RWPE2 (cell line): ENCODE data around the gene HAUS3.
A peak's percentile ranks its signal among the peaks of the same experiment; 100 is the strongest.

Source experiments
- ATAC-seq: fragments of 200-7000 bp; cut with Tn5 transposase; 3 replicates; pipeline ENCODE4 v1.9.1; 2021; ENCODE audit warnings: low read depth
- DNase-seq: peaks from one replicate; pipeline ENCODE4 v3.0.0-alpha.2; 2020; ENCODE audit warnings: low spot score
- H3K27ac ChIP-seq: fragments of 450-650 bp; 2 replicates; pipeline ENCODE4 v1.5.1; 2017; ENCODE audit warnings: mild to moderate bottlenecking; ENCODE audit not compliant: poor library complexity, severe bottlenecking
- H3K27me3 ChIP-seq: fragments of 250-450 bp; sonication (Bioruptor Pico); 2 replicates; pipeline ENCODE4 v1.5.1; 2021; ENCODE audit warnings: mild to moderate bottlenecking, moderate library complexity; ENCODE audit not compliant: insufficient read depth, poor library complexity, severe bottlenecking
- H3K36me3 ChIP-seq: fragments of 250-450 bp; sonication (Bioruptor Pico); 2 replicates; pipeline ENCODE4 v1.5.1; 2020; ENCODE audit warnings: low read depth, mild to moderate bottlenecking, moderate library complexity
- H3K4me1 ChIP-seq: fragments of 250-450 bp; sonication (Bioruptor Pico); 2 replicates; pipeline ENCODE4 v1.5.1; 2021; ENCODE audit warnings: mild to moderate bottlenecking, moderate library complexity; ENCODE audit not compliant: insufficient read depth, poor library complexity, severe bottlenecking
- H3K4me3 ChIP-seq: fragments of 250-450 bp; sonication (Bioruptor Pico); 2 replicates; pipeline ENCODE4 v1.5.1; 2021; ENCODE audit warnings: mild to moderate bottlenecking, moderate library complexity; ENCODE audit not compliant: severe bottlenecking
- H3K9me3 ChIP-seq: fragments of 250-450 bp; sonication (Bioruptor Pico); 2 replicates; pipeline ENCODE4 v1.5.1; 2021; ENCODE audit warnings: mild to moderate bottlenecking, moderate library complexity; ENCODE audit not compliant: severe bottlenecking
- TF ChIP-seq, protein P1 (sequence below): fragments of 450-650 bp; IDR thresholded peaks from one replicate; pipeline ENCODE4 v1.5.1; 2017; ENCODE audit warnings: mild to moderate bottlenecking, moderate library complexity; ENCODE audit not compliant: poor library complexity, severe bottlenecking

HAUS3 gene, protein sequence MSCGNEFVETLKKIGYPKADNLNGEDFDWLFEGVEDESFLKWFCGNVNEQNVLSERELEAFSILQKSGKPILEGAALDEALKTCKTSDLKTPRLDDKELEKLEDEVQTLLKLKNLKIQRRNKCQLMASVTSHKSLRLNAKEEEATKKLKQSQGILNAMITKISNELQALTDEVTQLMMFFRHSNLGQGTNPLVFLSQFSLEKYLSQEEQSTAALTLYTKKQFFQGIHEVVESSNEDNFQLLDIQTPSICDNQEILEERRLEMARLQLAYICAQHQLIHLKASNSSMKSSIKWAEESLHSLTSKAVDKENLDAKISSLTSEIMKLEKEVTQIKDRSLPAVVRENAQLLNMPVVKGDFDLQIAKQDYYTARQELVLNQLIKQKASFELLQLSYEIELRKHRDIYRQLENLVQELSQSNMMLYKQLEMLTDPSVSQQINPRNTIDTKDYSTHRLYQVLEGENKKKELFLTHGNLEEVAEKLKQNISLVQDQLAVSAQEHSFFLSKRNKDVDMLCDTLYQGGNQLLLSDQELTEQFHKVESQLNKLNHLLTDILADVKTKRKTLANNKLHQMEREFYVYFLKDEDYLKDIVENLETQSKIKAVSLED

DNA sequence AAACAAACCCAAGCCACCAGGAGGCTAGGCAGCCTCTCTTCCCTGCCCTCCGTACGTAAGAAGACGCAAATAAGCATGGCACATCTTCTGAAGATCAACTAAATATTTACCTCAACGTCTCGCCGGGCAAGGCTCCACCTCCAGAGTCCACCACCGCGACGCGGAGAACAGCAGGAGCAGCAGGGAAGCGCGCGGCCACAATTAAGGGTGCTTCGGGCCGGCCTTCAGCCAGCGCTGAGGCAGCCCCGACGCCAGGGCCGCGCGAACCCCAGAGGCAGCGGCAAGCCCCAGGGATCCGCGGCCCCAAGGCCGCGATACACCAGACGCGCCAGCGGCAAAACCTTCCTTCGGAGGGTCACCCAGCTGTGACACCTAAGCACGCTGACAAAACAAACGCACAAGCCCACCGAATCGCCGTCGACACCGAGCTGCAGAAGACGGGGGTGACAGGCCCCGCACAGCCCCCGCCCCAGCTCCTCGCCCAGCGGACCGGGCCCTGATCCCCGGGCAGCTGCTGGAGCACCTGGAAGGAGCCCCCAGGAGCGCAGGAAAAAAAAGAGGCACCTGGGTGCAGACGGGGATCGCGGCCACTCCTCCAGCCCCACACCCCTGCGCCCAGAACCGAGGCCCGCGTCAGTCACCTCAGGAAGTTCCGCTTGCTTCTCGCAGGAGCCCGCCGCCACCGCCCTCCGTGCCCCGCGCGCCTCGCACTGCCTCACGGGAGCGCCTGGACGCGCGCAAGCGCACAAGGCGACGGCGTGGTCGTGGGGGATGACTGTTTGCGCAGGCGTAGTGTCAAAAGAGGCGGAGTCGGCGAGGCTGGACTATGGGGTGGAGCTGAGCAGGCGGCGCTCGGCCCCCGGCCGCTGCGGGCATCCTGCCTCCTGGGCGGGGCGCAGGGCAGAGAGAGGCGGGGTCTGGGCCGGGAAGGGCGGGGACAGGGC, at the start of gene HAUS3, which contains the start of gene POLN:
HAUS3 (minus strand) TSS at position 712 of the 944 bp plus-strand sequence. CDS start 1,175 bp downstream, outside the sequence.
POLN (minus strand) TSS at position 712 of the 944 bp plus-strand sequence. CDS start 12,890 bp downstream, outside the sequence.
- TF ChIP-seq, protein P1, sequence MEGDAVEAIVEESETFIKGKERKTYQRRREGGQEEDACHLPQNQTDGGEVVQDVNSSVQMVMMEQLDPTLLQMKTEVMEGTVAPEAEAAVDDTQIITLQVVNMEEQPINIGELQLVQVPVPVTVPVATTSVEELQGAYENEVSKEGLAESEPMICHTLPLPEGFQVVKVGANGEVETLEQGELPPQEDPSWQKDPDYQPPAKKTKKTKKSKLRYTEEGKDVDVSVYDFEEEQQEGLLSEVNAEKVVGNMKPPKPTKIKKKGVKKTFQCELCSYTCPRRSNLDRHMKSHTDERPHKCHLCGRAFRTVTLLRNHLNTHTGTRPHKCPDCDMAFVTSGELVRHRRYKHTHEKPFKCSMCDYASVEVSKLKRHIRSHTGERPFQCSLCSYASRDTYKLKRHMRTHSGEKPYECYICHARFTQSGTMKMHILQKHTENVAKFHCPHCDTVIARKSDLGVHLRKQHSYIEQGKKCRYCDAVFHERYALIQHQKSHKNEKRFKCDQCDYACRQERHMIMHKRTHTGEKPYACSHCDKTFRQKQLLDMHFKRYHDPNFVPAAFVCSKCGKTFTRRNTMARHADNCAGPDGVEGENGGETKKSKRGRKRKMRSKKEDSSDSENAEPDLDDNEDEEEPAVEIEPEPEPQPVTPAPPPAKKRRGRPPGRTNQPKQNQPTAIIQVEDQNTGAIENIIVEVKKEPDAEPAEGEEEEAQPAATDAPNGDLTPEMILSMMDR: no peak
- Histone ChIP-seq H3K27me3 (no peaks in the 10 kb centered on the region), H3K27ac (peak within 1 kb of the TSS; percentile 41), H3K4me1 (peaks cover 20% of the 10 kb centered on the region), H3K9me3 (no peaks in the 10 kb centered on the region), H3K4me3 (peak within 1 kb of the TSS; percentile 85), H3K36me3 (peaks cover 39% of the 10 kb centered on the region)
- ATAC-seq (peak; percentile 87), DNase-seq (peak; percentile 96)

- Histone ChIP-seq H3K4me1 (no peaks in the 10 kb centered on the region), H3K36me3 (no peaks in the 10 kb centered on the region), H3K27ac (no peak overlapping the region), H3K9me3 (no peaks in the 10 kb centered on the region), H3K27me3 (no peaks in the 10 kb centered on the region), H3K4me3 (no peak overlapping the region)
- DNase-seq (no peak), ATAC-seq (no peak; the same call in 2 of the 3 replicates)
- TF ChIP-seq, protein P1: no peak
Observed at GRCh38 chr4:2290974-2291704, 49.2 kb upstream of the HAUS3 start.

DNA sequence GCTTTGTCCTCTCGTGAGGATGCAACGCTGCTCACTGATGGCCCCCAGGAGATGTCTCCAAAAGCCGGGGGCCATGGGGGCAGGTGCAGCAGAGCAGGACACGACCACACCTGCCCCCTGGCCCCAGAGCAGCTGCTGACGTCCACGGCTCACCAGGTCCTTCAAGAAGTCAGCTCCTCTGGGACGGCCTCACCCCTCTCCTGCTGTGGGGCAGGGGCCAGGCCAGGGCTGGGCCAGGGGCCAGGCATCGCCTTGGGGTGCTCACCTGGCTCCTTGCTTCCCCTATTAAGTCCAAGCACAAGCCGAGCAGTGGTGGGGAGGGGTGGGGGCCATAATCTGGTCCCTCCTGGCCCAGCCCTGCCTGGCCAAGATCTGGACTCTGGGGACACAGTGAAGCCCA, 48.6 kb upstream of the HAUS3 start:
- no peak overlapping the region for H3K4me3 ChIP-seq
- H3K27ac ChIP-seq: no peak overlapping the region
- no peaks in the 10 kb centered on the region for H3K27me3 ChIP-seq
- TF ChIP-seq, protein P1: no peak
- DNase-seq (no peak), ATAC-seq (no peak)
- no peaks in the 10 kb centered on the region for H3K36me3 ChIP-seq
- H3K9me3 ChIP-seq: no peaks in the 10 kb centered on the region
- H3K4me1 ChIP-seq: no peaks in the 10 kb centered on the region

GRCh38 chr4:2289955-2290333, 48.0 kb upstream of the HAUS3 start:
- Histone ChIP-seq H3K27ac (no peak overlapping the region), H3K4me1 (no peaks in the 10 kb centered on the region), H3K9me3 (no peaks in the 10 kb centered on the region), H3K4me3 (no peak overlapping the region), H3K27me3 (no peaks in the 10 kb centered on the region), H3K36me3 (no peaks in the 10 kb centered on the region)
- DNase-seq (no peak), ATAC-seq (no peak)
- TF ChIP-seq, protein P1: no peak
